Smooth muscle cell (in vitro differentiated cells): ENCODE results near the gene DLG2. TPM values are rescaled to one million over a fixed set of nuclear protein-coding genes. Genes with fewer than 3 reads are reported as not detected.

Experiments
- DNase-seq: peaks from one replicate; lab custom pipeline; 2025; ENCODE audit not compliant: unreplicated experiment; lab: John Stamatoyannopoulos, UW
- H2AFZ ChIP-seq: fragments of 200-600 bp; sonication (generic); 2 replicates; pipeline ENCODE4 v1.6.0; 2016; ENCODE audit warnings: antibody characterized with exemption, low read depth, mild to moderate bottlenecking
- H3F3A ChIP-seq: fragments of 200-600 bp; sonication (generic); 2 replicates; pipeline ENCODE4 v1.6.0; 2017; ENCODE audit warnings: antibody characterized with exemption, low read depth
- H3K27ac ChIP-seq: fragments of 200-600 bp; sonication (generic); 2 replicates; pipeline ENCODE4 v1.5.1; 2016; ENCODE audit warnings: low read depth, mild to moderate bottlenecking
- H3K27me3 ChIP-seq: fragments of 200-600 bp; sonication (generic); 2 replicates; pipeline ENCODE4 v1.6.1; 2016; ENCODE audit warnings: low read depth, mild to moderate bottlenecking
- H3K36me3 ChIP-seq: fragments of 200-600 bp; sonication (generic); 2 replicates; pipeline ENCODE4 v1.5.1; 2016; ENCODE audit warnings: low read depth
- H3K4me1 ChIP-seq: fragments of 200-600 bp; sonication (generic); 2 replicates; pipeline ENCODE4 v1.5.1; 2016; ENCODE audit warnings: low read depth
- H3K4me2 ChIP-seq: fragments of 200-600 bp; sonication (generic); 2 replicates; pipeline ENCODE4 v1.6.0; 2016; ENCODE audit warnings: mild to moderate bottlenecking
- H3K4me3 ChIP-seq: fragments of 200-600 bp; sonication (generic); 2 replicates; pipeline ENCODE4 v1.5.1; 2016; ENCODE audit warnings: mild to moderate bottlenecking
- H3K79me2 ChIP-seq: fragments of 200-600 bp; sonication (generic); 2 replicates; pipeline ENCODE4 v1.6.0; 2016; ENCODE audit warnings: low read depth, mild to moderate bottlenecking
- H3K9ac ChIP-seq: fragments of 200-600 bp; sonication (generic); 2 replicates; pipeline ENCODE4 v1.6.0; 2016; ENCODE audit warnings: low read depth
- H3K9me3 ChIP-seq: fragments of 200-600 bp; sonication (generic); replicated peaks from 2 replicates; pipeline ENCODE4 v1.5.1; 2016; ENCODE audit warnings: low read depth
- H4K20me1 ChIP-seq: fragments of 200-600 bp; sonication (generic); 2 replicates; pipeline ENCODE4 v1.6.0; 2016; ENCODE audit warnings: low read depth
- WGBS: methylation state at CpG from one replicate; pipeline ENCODE4 v1.1.7; 2016; ENCODE audit warnings: low lambda C conversion rate; 5-methylcytosine and 5-hydroxymethylcytosine counted together
- polyA plus RNA-seq: library from polyadenylated mRNA; unstranded; fragments of >200 nt; fragmentation: Nextera tagmentation; extraction: Ambion mirVana; gene quantifications from 2 replicates; pipeline ENCODE4 v1.2.1, GENCODE V29; 2016
- total RNA-seq: library from RNA; depleted of rRNA; stranded (reverse); fragments of >200 nt; gene quantifications from 2 replicates; pipeline ENCODE4 v1.2.3, GENCODE V29; 2014
- TF ChIP-seq, protein P1 (sequence below): fragments of 200-600 bp; sonication (generic); IDR thresholded peaks from 2 replicates; pipeline ENCODE4 v1.5.1; 2017; ENCODE audit warnings: borderline replicate concordance, mild to moderate bottlenecking, antibody characterized with exemption; ENCODE audit not compliant: insufficient read depth, poor library complexity, severe bottlenecking

The DLG2 gene
- total and polyA plus RNA-seq, 2 experiments from 2014 or later, result 0.74 to 1.1 TPM

- no peak overlapping the region for H2AFZ ChIP-seq
- H3K36me3 ChIP-seq, result no peaks in the 10 kb centered on the region
- DNase-seq, result no peak
- H3K9me3 ChIP-seq, result no peaks in the 10 kb centered on the region
- H3K9ac ChIP-seq, result no peak overlapping the region
- H3K27ac ChIP-seq, result no peak overlapping the region
- no peak overlapping the region for H3K4me2 ChIP-seq
- 96% methylated on average over 20 of the region's 20 CpGs for WGBS
- H3K79me2 ChIP-seq, result no peaks in the 10 kb centered on the region
- no peaks in the 10 kb centered on the region for H3K27me3 ChIP-seq
- H3K4me3 ChIP-seq, result no peak overlapping the region
- no peaks in the 10 kb centered on the region for H4K20me1 ChIP-seq
- no peaks in the 10 kb centered on the region for H3K4me1 ChIP-seq
- TF ChIP-seq, protein P1, sequence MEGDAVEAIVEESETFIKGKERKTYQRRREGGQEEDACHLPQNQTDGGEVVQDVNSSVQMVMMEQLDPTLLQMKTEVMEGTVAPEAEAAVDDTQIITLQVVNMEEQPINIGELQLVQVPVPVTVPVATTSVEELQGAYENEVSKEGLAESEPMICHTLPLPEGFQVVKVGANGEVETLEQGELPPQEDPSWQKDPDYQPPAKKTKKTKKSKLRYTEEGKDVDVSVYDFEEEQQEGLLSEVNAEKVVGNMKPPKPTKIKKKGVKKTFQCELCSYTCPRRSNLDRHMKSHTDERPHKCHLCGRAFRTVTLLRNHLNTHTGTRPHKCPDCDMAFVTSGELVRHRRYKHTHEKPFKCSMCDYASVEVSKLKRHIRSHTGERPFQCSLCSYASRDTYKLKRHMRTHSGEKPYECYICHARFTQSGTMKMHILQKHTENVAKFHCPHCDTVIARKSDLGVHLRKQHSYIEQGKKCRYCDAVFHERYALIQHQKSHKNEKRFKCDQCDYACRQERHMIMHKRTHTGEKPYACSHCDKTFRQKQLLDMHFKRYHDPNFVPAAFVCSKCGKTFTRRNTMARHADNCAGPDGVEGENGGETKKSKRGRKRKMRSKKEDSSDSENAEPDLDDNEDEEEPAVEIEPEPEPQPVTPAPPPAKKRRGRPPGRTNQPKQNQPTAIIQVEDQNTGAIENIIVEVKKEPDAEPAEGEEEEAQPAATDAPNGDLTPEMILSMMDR, result no peak
- H3F3A ChIP-seq, result no peaks in the 10 kb centered on the region
Measured at GRCh38 chr11:84212468-84213390, 1414.4 kb downstream of the DLG2 start.

DNA sequence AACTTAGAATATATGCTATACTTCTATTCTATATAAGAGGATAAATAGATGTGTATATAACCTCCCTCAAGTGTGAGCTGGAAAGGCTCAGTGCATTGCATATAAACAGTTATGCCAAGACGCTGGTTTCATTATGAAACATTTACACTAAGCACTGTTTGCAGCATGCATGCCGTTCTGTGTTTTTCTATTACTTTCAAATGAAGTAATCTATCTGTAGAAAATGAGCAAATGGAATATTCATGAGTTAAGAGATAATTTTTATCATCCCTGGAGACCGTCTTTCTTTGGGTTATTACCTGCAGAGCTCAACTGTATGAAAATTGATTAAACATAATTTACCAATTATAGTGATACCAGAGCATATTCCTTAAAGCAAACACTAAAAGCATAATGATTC lies 1415.2 kb downstream of the DLG2 start:
- Histone ChIP-seq H3K27me3 (no peaks in the 10 kb centered on the region), H3K9me3 (no peaks in the 10 kb centered on the region), H3K4me1 (no peaks in the 10 kb centered on the region), H3K36me3 (no peaks in the 10 kb centered on the region), H3K79me2 (no peaks in the 10 kb centered on the region), H3F3A (no peaks in the 10 kb centered on the region), H2AFZ (no peak overlapping the region), H3K9ac (no peak overlapping the region), H3K4me2 (no peak overlapping the region), H3K27ac (no peak overlapping the region), H4K20me1 (no peaks in the 10 kb centered on the region), H3K4me3 (no peak overlapping the region)
- 85% methylated on average over 3 of the region's 3 CpGs for WGBS
- no peak for DNase-seq
- TF ChIP-seq, protein P1, result no peak

DNA sequence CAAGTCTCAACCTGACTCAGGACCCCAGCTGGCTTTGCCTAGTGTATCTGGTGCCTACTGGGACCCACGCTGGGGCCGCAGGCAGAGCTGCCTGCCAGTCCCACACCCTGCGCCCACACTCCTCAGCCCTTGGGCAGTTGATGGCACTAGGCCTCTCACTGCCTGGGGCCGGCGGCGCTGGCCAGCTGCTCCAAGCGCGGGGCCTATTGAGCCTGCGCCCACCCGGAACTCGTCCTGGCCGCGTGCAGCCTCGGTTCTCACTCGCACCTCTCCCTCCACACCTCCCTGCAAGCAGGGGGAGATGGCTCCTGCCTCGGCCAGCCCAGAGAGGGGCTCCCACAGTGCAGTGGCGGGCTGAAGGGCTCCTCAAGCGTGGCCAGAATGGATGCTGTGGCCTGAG lies 1432.4 kb downstream of the DLG2 start:
- TF ChIP-seq, protein P1, result no peak
- no peak overlapping the region for H3K27ac ChIP-seq
- no peaks in the 10 kb centered on the region for H3K4me1 ChIP-seq
- H3K9me3 ChIP-seq, result no peaks in the 10 kb centered on the region
- no peak overlapping the region for H2AFZ ChIP-seq
- H4K20me1 ChIP-seq, result no peaks in the 10 kb centered on the region
- no peaks in the 10 kb centered on the region for H3F3A ChIP-seq
- no peak overlapping the region for H3K9ac ChIP-seq
- no peak overlapping the region for H3K4me2 ChIP-seq
- H3K27me3 ChIP-seq, result no peaks in the 10 kb centered on the region
- 91% methylated on average over 18 of the region's 18 CpGs for WGBS
- no peaks in the 10 kb centered on the region for H3K79me2 ChIP-seq
- no peak overlapping the region for H3K4me3 ChIP-seq
- no peak for DNase-seq
- H3K36me3 ChIP-seq, result no peaks in the 10 kb centered on the region
